Renal cortex interstitium (tissue), 11 donors: ENCODE results near the gene WDR1. TPM values are rescaled to one million over a fixed set of nuclear protein-coding genes. Genes with fewer than 3 reads are reported as not detected.

ENCODE experiments used
- DNase-seq, 11 donors: peaks; one replicate each; pipeline ENCODE4 v3.0.0-alpha.2; 2013; ENCODE audit warnings: low read depth in 9 of 11, low spot score in 4 of 11; ENCODE audit errors: extremely low read depth in 1 of 11
- polyA plus RNA-seq, 3 donors: library from polyadenylated mRNA; unstranded; fragments of 120-200 nt; gene quantifications; one replicate each; pipeline ENCODE4 v1.2.1, GENCODE V29; 2013; ENCODE audit not compliant: insufficient read length in 3 of 3

Gene WDR1
- polyA plus RNA-seq, 3 donors = 185 to 200 (median 191) TPM

GRCh38 chr4:10092481-10093270 is 23.9 kb downstream of the WDR1 start:
- no peak for DNase-seq

- no peak for DNase-seq
Measured at GRCh38 chr4:10091531-10092181, 24.9 kb downstream of the WDR1 start.

- no peak for DNase-seq
Measured at GRCh38 chr4:10090467-10091250, 25.9 kb downstream of the WDR1 start.

GRCh38 chr4:10089346-10089745 is 27.3 kb downstream of the WDR1 start:
- DNase-seq = peak in 10 of 11 donors; percentile 9 to 77 (median 36)

GRCh38 chr4:10088135-10089010 is 28.2 kb downstream of the WDR1 start:
- no peak for DNase-seq

GRCh38 chr4:10087152-10087791 is 29.3 kb downstream of the WDR1 start:
- no peak for DNase-seq

GRCh38 chr4:10086506-10087120 is 30.0 kb downstream of the WDR1 start:
- no peak for DNase-seq

GRCh38 chr4:10085828-10086505 is 30.6 kb downstream of the WDR1 start:
- DNase-seq = no peak

GRCh38 chr4:10085386-10085785 is 31.2 kb downstream of the WDR1 start:
- DNase-seq = no peak

- DNase-seq = no peak
Measured at GRCh38 chr4:10084651-10085358, 31.8 kb downstream of the WDR1 start.

- DNase-seq = peak in 1 of 11 donors; percentile 17
Measured at GRCh38 chr4:10083861-10084641, 32.5 kb downstream of the WDR1 start.

GRCh38 chr4:10083331-10083771 is 33.2 kb downstream of the WDR1 start:
- DNase-seq = no peak

GRCh38 chr4:10082459-10083272 is 33.9 kb downstream of the WDR1 start:
- DNase-seq = no peak

- no peak for DNase-seq
Measured at GRCh38 chr4:10082047-10082446, 34.6 kb downstream of the WDR1 start.

- DNase-seq = no peak
Measured at GRCh38 chr4:10081218-10081606, 35.4 kb downstream of the WDR1 start.
